NCI-H774 (cell line): ENCODE data around the gene SCML1.
A peak's percentile ranks its signal among the peaks of the same experiment; 100 is the strongest.

Source experiments
- DNase-seq: peaks from one replicate; lab custom pipeline; 2025; lab: John Stamatoyannopoulos, UW

The SCML1 gene

GRCh38 chrX:17788956-17789562, 51.8 kb downstream of the SCML1 start:
- DNase-seq: no peak

GRCh38 chrX:17792826-17793225, 55.5 kb downstream of the SCML1 start:
- no peak for DNase-seq

GRCh38 chrX:17798921-17799320, 61.6 kb downstream of the SCML1 start:
- no peak for DNase-seq

GRCh38 chrX:17801431-17801830, 64.1 kb downstream of the SCML1 start:
- DNase-seq: no peak

- peak; percentile 50 for DNase-seq
These were observed 65.5 kb downstream of the SCML1 start for GRCh38 chrX:17802756-17803155.

- no peak for DNase-seq
These were observed 66.2 kb downstream of the SCML1 start for GRCh38 chrX:17803449-17803848.
